ENCODE measurements around the gene RSPH10B2. TPM values are rescaled to one million over a fixed set of nuclear protein-coding genes. Genes with fewer than 3 reads are reported as not detected.
"Not testable (repeated sequence)": the region's sequence is repeated elsewhere in the genome, so short reads cannot be mapped to it uniquely, and the experiment has no call there.

RSPH10B2 gene
- total RNA-seq, 1 donor from 2014 or later, result 0.59 TPM

GRCh38 chr7:6827180-6827579 lies 73.3 kb downstream of the RSPH10B2 start:
- not testable (repeated sequence) for H3K27me3 ChIP-seq (ENCODE audit: insufficient read depth, low read length); H3K36me3 Mint-ChIP-seq (ENCODE audit: low read depth, unreplicated experiment); H3K27ac Mint-ChIP-seq (ENCODE audit: unreplicated experiment); H3K27ac ChIP-seq (ENCODE audit: low read depth, low read length); H3K36me3 ChIP-seq (ENCODE audit: insufficient read depth, low read length); H3K9me3 ChIP-seq (ENCODE audit: insufficient read depth, low read depth, low read length); H2AFZ ChIP-seq (ENCODE audit: low read depth, low read length); H3K4me1 Mint-ChIP-seq (ENCODE audit: low read depth, unreplicated experiment); DNase-seq (ENCODE audit: low read depth); H4K20me1 ChIP-seq (ENCODE audit: insufficient read depth, low read length); H3K27me3 Mint-ChIP-seq (ENCODE audit: low read depth, unreplicated experiment); H3K4me1 ChIP-seq (ENCODE audit: insufficient read depth, low read length); H3K79me2 ChIP-seq (ENCODE audit: insufficient read depth, low read length); H3K9ac ChIP-seq (ENCODE audit: low read length); H3K4me2 ChIP-seq (ENCODE audit: low read length); H3K9me3 Mint-ChIP-seq (ENCODE audit: unreplicated experiment); H3K4me3 ChIP-seq (ENCODE audit: insufficient read depth, low read depth, low read length); FAIRE-seq
- H3K4me3 Mint-ChIP-seq (ENCODE audit: unreplicated experiment), result peak overlapping the region; percentile 40

- not testable (repeated sequence) for H3K79me2 ChIP-seq (ENCODE audit: insufficient read depth, low read length); H3K4me3 ChIP-seq (ENCODE audit: insufficient read depth, low read depth, low read length); H3K4me1 Mint-ChIP-seq (ENCODE audit: low read depth, unreplicated experiment); H3K9ac ChIP-seq (ENCODE audit: low read length); H3K4me1 ChIP-seq (ENCODE audit: insufficient read depth, low read length); H3K36me3 ChIP-seq (ENCODE audit: insufficient read depth, low read length); H2AFZ ChIP-seq (ENCODE audit: low read depth, low read length); H3K9me3 Mint-ChIP-seq (ENCODE audit: unreplicated experiment); H3K27ac Mint-ChIP-seq (ENCODE audit: unreplicated experiment); H3K27me3 ChIP-seq (ENCODE audit: insufficient read depth, low read length); H4K20me1 ChIP-seq (ENCODE audit: insufficient read depth, low read length); FAIRE-seq; H3K4me3 Mint-ChIP-seq (ENCODE audit: unreplicated experiment); DNase-seq (ENCODE audit: low read depth); H3K36me3 Mint-ChIP-seq (ENCODE audit: low read depth, unreplicated experiment); H3K4me2 ChIP-seq (ENCODE audit: low read length); H3K9me3 ChIP-seq (ENCODE audit: insufficient read depth, low read depth, low read length); H3K27ac ChIP-seq (ENCODE audit: low read depth, low read length); H3K27me3 Mint-ChIP-seq (ENCODE audit: low read depth, unreplicated experiment)
These were observed 75.7 kb downstream of the RSPH10B2 start for GRCh38 chr7:6829616-6830015.

GRCh38 chr7:6830026-6830425 lies 76.1 kb downstream of the RSPH10B2 start:
- H3K9ac ChIP-seq (ENCODE audit: low read length); H3K4me3 ChIP-seq (ENCODE audit: insufficient read depth, low read depth, low read length); H3K36me3 Mint-ChIP-seq (ENCODE audit: low read depth, unreplicated experiment); H3K27ac ChIP-seq (ENCODE audit: low read depth, low read length); H3K4me1 Mint-ChIP-seq (ENCODE audit: low read depth, unreplicated experiment); H3K9me3 Mint-ChIP-seq (ENCODE audit: unreplicated experiment); H3K4me2 ChIP-seq (ENCODE audit: low read length); H3K9me3 ChIP-seq (ENCODE audit: insufficient read depth, low read depth, low read length); H3K79me2 ChIP-seq (ENCODE audit: insufficient read depth, low read length); H3K27me3 Mint-ChIP-seq (ENCODE audit: low read depth, unreplicated experiment); FAIRE-seq; H4K20me1 ChIP-seq (ENCODE audit: insufficient read depth, low read length); H3K4me3 Mint-ChIP-seq (ENCODE audit: unreplicated experiment); H3K36me3 ChIP-seq (ENCODE audit: insufficient read depth, low read length); H3K4me1 ChIP-seq (ENCODE audit: insufficient read depth, low read length); H2AFZ ChIP-seq (ENCODE audit: low read depth, low read length); H3K27ac Mint-ChIP-seq (ENCODE audit: unreplicated experiment); H3K27me3 ChIP-seq (ENCODE audit: insufficient read depth, low read length): not testable (repeated sequence)
- peak; percentile 3 for DNase-seq (ENCODE audit: low read depth)

GRCh38 chr7:6831018-6831725 lies 77.3 kb downstream of the RSPH10B2 start:
- Histone ChIP-seq H3K9me3 (ENCODE audit: insufficient read depth, low read depth, low read length) (no peaks in the 10 kb centered on the region), H3K4me2 (ENCODE audit: low read length) (no peak overlapping the region), H3K27ac (ENCODE audit: low read depth, low read length) (no peak overlapping the region), H4K20me1 (ENCODE audit: insufficient read depth, low read length) (no peaks in the 10 kb centered on the region), H3K9ac (ENCODE audit: low read length) (no peak overlapping the region), H3K36me3 (ENCODE audit: insufficient read depth, low read length) (no peaks in the 10 kb centered on the region), H3K27me3 (ENCODE audit: insufficient read depth, low read length) (peaks cover 6% of the 10 kb centered on the region), H2AFZ (ENCODE audit: low read depth, low read length) (no peak overlapping the region), H3K79me2 (ENCODE audit: insufficient read depth, low read length) (no peaks in the 10 kb centered on the region), H3K4me3 (ENCODE audit: insufficient read depth, low read depth, low read length) (no peak overlapping the region), H3K4me1 (ENCODE audit: insufficient read depth, low read length) (no peaks in the 10 kb centered on the region)
- Mint-ChIP-seq H3K27me3 (ENCODE audit: low read depth, unreplicated experiment) (peaks cover 15% of the 10 kb centered on the region), H3K4me3 (ENCODE audit: unreplicated experiment) (no peak overlapping the region), H3K4me1 (ENCODE audit: low read depth, unreplicated experiment) (peaks cover 5% of the 10 kb centered on the region), H3K27ac (ENCODE audit: unreplicated experiment) (no peak overlapping the region), H3K9me3 (ENCODE audit: unreplicated experiment) (no peaks in the 10 kb centered on the region), H3K36me3 (ENCODE audit: low read depth, unreplicated experiment) (no peaks in the 10 kb centered on the region)
- TF ChIP-seq EZH2 (IDR thresholded peaks at IDR 0.05; ENCODE audit: insufficient read depth, low read length) (no peak), CTCF (IDR thresholded peaks at IDR 0.05; ENCODE audit: insufficient read depth, low read depth, low read length) (no peak)
- no peak for FAIRE-seq
- no peak for DNase-seq (ENCODE audit: low read depth)

Data from astrocyte (in vitro differentiated cells and primary cell).